ACC112 (cell line): ENCODE results near the gene CNN1.

Experiments used
- H2AFZ ChIP-seq: fragments of 200-600 bp; sonication (generic); one replicate; pipeline ENCODE4 v1.6.0; 2017; ENCODE audit warnings: antibody characterized with exemption, low read length; ENCODE audit not compliant: unreplicated experiment
- H3K27ac ChIP-seq: fragments of 200-600 bp; sonication (generic); 2 replicates; pipeline ENCODE4 v1.5.1; 2014; ENCODE audit warnings: low read depth, mild to moderate bottlenecking, antibody characterized with exemption, low read length, moderate library complexity
- H3K27me3 ChIP-seq: fragments of 200-600 bp; sonication (generic); 2 replicates; pipeline ENCODE4 v1.6.1; 2014; ENCODE audit warnings: mild to moderate bottlenecking, antibody characterized with exemption, low read length, moderate library complexity, mixed read lengths; ENCODE audit not compliant: insufficient read depth
- H3K36me3 ChIP-seq: fragments of 200-600 bp; sonication (generic); 2 replicates; pipeline ENCODE4 v1.6.1; 2016; ENCODE audit warnings: mild to moderate bottlenecking, antibody characterized with exemption, low read length, moderate library complexity, mixed read lengths; ENCODE audit not compliant: insufficient read depth
- H3K4me1 ChIP-seq: fragments of 200-600 bp; sonication (generic); one replicate; pipeline ENCODE4 v1.6.1; 2016; ENCODE audit warnings: low read length, mixed read lengths; ENCODE audit not compliant: insufficient read depth, unreplicated experiment, control insufficient read depth
- H3K4me3 ChIP-seq: fragments of 200-600 bp; sonication (generic); 2 replicates; pipeline ENCODE4 v1.5.1; 2014; ENCODE audit warnings: mild to moderate bottlenecking, low read depth, low read length
- H3K79me2 ChIP-seq: fragments of 200-600 bp; sonication (generic); one replicate; pipeline ENCODE4 v1.6.0; 2016; ENCODE audit warnings: low read length; ENCODE audit not compliant: control insufficient read depth, unreplicated experiment, insufficient read depth

CNN1 gene

GRCh38 chr19:11505504-11506100, 33.0 kb upstream of the CNN1 start, which contains the start of gene ZNF653:
ZNF653 (minus strand) TSS chr19:11505839; CDS start chr19:11505786, 53 bp downstream.
- peak within 1 kb of the TSS; percentile 95 for H2AFZ ChIP-seq
- H3K36me3 ChIP-seq = no peaks in the 10 kb centered on the region
- H3K79me2 ChIP-seq = peaks cover 3% of the 10 kb centered on the region
- no peaks in the 10 kb centered on the region for H3K4me1 ChIP-seq
- peak within 1 kb of the TSS; percentile 92 for H3K4me3 ChIP-seq
- H3K27me3 ChIP-seq = no peaks in the 10 kb centered on the region
- H3K27ac ChIP-seq = peak within 1 kb of the TSS; percentile 86

- Histone ChIP-seq H3K27ac (peak overlapping the region; percentile 86), H2AFZ (peak overlapping the region; percentile 95)
These were observed 32.5 kb upstream of the CNN1 start for GRCh38 chr19:11506101-11506555.

GRCh38 chr19:11506967-11507366, 31.7 kb upstream of the CNN1 start:
- H3K36me3 ChIP-seq = no peaks in the 10 kb centered on the region
- H2AFZ ChIP-seq = no peak overlapping the region
- H3K27ac ChIP-seq = no peak overlapping the region
- peak overlapping the region; percentile 92; the same call in 1 of the 2 replicates for H3K4me3 ChIP-seq
- peaks cover 3% of the 10 kb centered on the region for H3K79me2 ChIP-seq
- no peaks in the 10 kb centered on the region for H3K4me1 ChIP-seq
- no peaks in the 10 kb centered on the region for H3K27me3 ChIP-seq

More at GRCh38 chr19:11506101-11506555, 32.5 kb upstream of the CNN1 start:
- H3K79me2 ChIP-seq = peaks cover 3% of the 10 kb centered on the region
- no peaks in the 10 kb centered on the region for H3K4me1 ChIP-seq
- H3K27me3 ChIP-seq = no peaks in the 10 kb centered on the region
- no peaks in the 10 kb centered on the region for H3K36me3 ChIP-seq
- H3K4me3 ChIP-seq = peak overlapping the region; percentile 92

- H2AFZ ChIP-seq = no peak overlapping the region
- H3K27me3 ChIP-seq = no peaks in the 10 kb centered on the region
- no peaks in the 10 kb centered on the region for H3K4me1 ChIP-seq
- H3K79me2 ChIP-seq = peaks cover 3% of the 10 kb centered on the region
- H3K27ac ChIP-seq = no peak overlapping the region
- no peaks in the 10 kb centered on the region for H3K36me3 ChIP-seq
- H3K4me3 ChIP-seq = no peak overlapping the region
These were observed 31.1 kb upstream of the CNN1 start for GRCh38 chr19:11507370-11508078.

- Histone ChIP-seq H3K36me3 (no peaks in the 10 kb centered on the region), H3K27me3 (no peaks in the 10 kb centered on the region), H3K79me2 (no peaks in the 10 kb centered on the region), H2AFZ (no peak overlapping the region), H3K27ac (no peak overlapping the region), H3K4me3 (no peak overlapping the region), H3K4me1 (no peaks in the 10 kb centered on the region)
These were observed 28.2 kb upstream of the CNN1 start for GRCh38 chr19:11510444-11510843.

- no peaks in the 10 kb centered on the region for H3K27me3 ChIP-seq
- no peak overlapping the region for H3K4me3 ChIP-seq
- H2AFZ ChIP-seq = no peak overlapping the region
These were observed 24.7 kb upstream of the CNN1 start for GRCh38 chr19:11513946-11514345.

GRCh38 chr19:11519138-11519537, 19.5 kb upstream of the CNN1 start:
- no peaks in the 10 kb centered on the region for H3K79me2 ChIP-seq
- no peaks in the 10 kb centered on the region for H3K27me3 ChIP-seq
- H3K36me3 ChIP-seq = no peaks in the 10 kb centered on the region
- H2AFZ ChIP-seq = no peak overlapping the region
- H3K4me3 ChIP-seq = no peak overlapping the region
- H3K27ac ChIP-seq = no peak overlapping the region
- H3K4me1 ChIP-seq = no peaks in the 10 kb centered on the region

More at GRCh38 chr19:11513946-11514345, 24.7 kb upstream of the CNN1 start:
- no peaks in the 10 kb centered on the region for H3K79me2 ChIP-seq
- H3K36me3 ChIP-seq = no peaks in the 10 kb centered on the region
- H3K4me1 ChIP-seq = no peaks in the 10 kb centered on the region
- no peak overlapping the region for H3K27ac ChIP-seq

- Histone ChIP-seq H3K4me1 (peaks cover 14% of the 10 kb centered on the region), H3K36me3 (no peaks in the 10 kb centered on the region), H2AFZ (peak within 1 kb of the TSS; percentile 73), H3K27ac (peak within 1 kb of the TSS; percentile 83), H3K79me2 (no peaks in the 10 kb centered on the region), H3K4me3 (peak within 1 kb of the TSS; percentile 99), H3K27me3 (no peaks in the 10 kb centered on the region)
These were observed 9.9 kb upstream of the CNN1 start, which contains the start of gene ECSIT for GRCh38 chr19:11528551-11529341. ECSIT (minus strand) TSS chr19:11529134; CDS start chr19:11519170, 9,964 bp downstream.

- H3K27ac ChIP-seq = no peak overlapping the region
- peaks cover 15% of the 10 kb centered on the region for H3K4me1 ChIP-seq
- no peak overlapping the region for H2AFZ ChIP-seq
- no peaks in the 10 kb centered on the region for H3K79me2 ChIP-seq
- H3K27me3 ChIP-seq = no peaks in the 10 kb centered on the region
- H3K36me3 ChIP-seq = no peaks in the 10 kb centered on the region
- H3K4me3 ChIP-seq = no peak overlapping the region
These were observed 8.2 kb upstream of the CNN1 start for GRCh38 chr19:11530432-11530831.

GRCh38 chr19:11534538-11534937, 4.1 kb upstream of the CNN1 start:
- Histone ChIP-seq H3K4me3 (no peak overlapping the region), H3K79me2 (no peaks in the 10 kb centered on the region), H3K4me1 (peaks cover 17% of the 10 kb centered on the region), H3K27ac (no peak overlapping the region), H3K36me3 (no peaks in the 10 kb centered on the region), H2AFZ (no peak overlapping the region), H3K27me3 (peaks cover 8% of the 10 kb centered on the region; the same call in 1 of the 2 replicates)
